ENCODE results near the gene CLSTN2. TPM values are rescaled to one million over a fixed set of nuclear protein-coding genes. Genes with fewer than 3 reads are reported as not detected.

The CLSTN2 gene
- total RNA-seq, 1 experiment from 2014 or later, result 0.68 TPM

DNA sequence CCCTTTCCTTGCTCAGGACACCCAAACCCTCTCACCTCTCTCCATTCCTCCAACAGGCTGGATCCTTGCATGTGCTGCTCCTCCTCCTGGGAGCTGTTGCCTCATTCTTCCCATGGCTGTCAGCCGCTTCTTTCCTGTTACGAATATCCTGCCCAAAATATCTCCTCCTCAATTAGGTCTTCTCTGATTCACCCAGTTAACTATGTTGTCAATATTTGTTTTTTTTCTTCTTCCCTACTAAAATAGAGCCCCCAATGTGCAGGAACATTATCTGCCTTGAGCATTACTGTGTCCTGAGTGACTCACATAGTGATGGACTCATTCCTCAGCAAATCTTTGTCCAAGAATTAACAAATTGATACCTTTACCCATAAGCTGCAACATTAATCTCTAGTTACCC is 357.2 kb downstream of the CLSTN2 start:
- H3K9me3 Mint-ChIP-seq, result peaks cover 5 to 9% of the 10 kb centered on the region in 2 experiments; a peak in 3 of 5 replicates
- no CpG with 5 or more reads among the region's 2 CpGs for whole genome bisulfite sequencing (ENCODE audit: extremely low coverage, insufficient read length, low lambda C conversion rate)
- no peak overlapping the region for H3K23ac ChIP-seq (ENCODE audit: insufficient read length, low read depth, low read length)
- H2AFZ ChIP-seq (ENCODE audit: low read length), result no peak overlapping the region
- H3K27ac Mint-ChIP-seq, result no peak overlapping the region
- H3K56ac ChIP-seq (ENCODE audit: insufficient read length, low read depth, low read length), result no peak overlapping the region
- no peaks in the 10 kb centered on the region for H3K79me2 ChIP-seq (ENCODE audit: insufficient read depth, low read length)
- peaks cover 2% of the 10 kb centered on the region; the same call in 1 of the 2 replicates for H3K4me1 ChIP-seq (ENCODE audit: insufficient read depth, low read length)
- TF ChIP-seq, protein P1, sequence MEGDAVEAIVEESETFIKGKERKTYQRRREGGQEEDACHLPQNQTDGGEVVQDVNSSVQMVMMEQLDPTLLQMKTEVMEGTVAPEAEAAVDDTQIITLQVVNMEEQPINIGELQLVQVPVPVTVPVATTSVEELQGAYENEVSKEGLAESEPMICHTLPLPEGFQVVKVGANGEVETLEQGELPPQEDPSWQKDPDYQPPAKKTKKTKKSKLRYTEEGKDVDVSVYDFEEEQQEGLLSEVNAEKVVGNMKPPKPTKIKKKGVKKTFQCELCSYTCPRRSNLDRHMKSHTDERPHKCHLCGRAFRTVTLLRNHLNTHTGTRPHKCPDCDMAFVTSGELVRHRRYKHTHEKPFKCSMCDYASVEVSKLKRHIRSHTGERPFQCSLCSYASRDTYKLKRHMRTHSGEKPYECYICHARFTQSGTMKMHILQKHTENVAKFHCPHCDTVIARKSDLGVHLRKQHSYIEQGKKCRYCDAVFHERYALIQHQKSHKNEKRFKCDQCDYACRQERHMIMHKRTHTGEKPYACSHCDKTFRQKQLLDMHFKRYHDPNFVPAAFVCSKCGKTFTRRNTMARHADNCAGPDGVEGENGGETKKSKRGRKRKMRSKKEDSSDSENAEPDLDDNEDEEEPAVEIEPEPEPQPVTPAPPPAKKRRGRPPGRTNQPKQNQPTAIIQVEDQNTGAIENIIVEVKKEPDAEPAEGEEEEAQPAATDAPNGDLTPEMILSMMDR (conservative IDR thresholded peaks at IDR 0.05), result no peak
- H4K8ac ChIP-seq (replicated peaks; ENCODE audit: insufficient read length, low read depth, low read length), result no peak overlapping the region
- no peak overlapping the region for H3T11ph ChIP-seq (ENCODE audit: low read length)
- peaks cover 7 to 17% (median 9%) of the 10 kb centered on the region in 3 experiments; a peak in 5 of 7 replicates for H3K36me3 Mint-ChIP-seq (ENCODE audit: insufficient read depth in 1 of 3, low read depth in 3 of 3)
- no peak overlapping the region for H3K18ac ChIP-seq (ENCODE audit: insufficient read length, low read depth, low read length)
- no peak overlapping the region for H2BK12ac ChIP-seq (ENCODE audit: insufficient read length, low read depth, low read length)
- H3K27ac ChIP-seq (ENCODE audit: insufficient read length, low read depth, low read length), result no peak overlapping the region
- H4K5ac ChIP-seq (ENCODE audit: insufficient read length, low read depth, low read length), result no peak overlapping the region
- no peak overlapping the region for H4K91ac ChIP-seq (ENCODE audit: insufficient read length, low read depth, low read length)
- H3K9me3 ChIP-seq (ENCODE audit: control insufficient read depth, low read depth, low read length), result no peaks in the 10 kb centered on the region
- H3K14ac ChIP-seq (ENCODE audit: insufficient read depth, low read length), result no peak overlapping the region
- H3K4ac ChIP-seq (ENCODE audit: low read depth, low read length), result no peak overlapping the region
- H2AK5ac ChIP-seq (ENCODE audit: insufficient read length, low read length), result no peak overlapping the region
- no peak overlapping the region for H2BK120ac ChIP-seq (ENCODE audit: low read depth, low read length, poor library complexity, severe bottlenecking)
- H2BK5ac ChIP-seq (ENCODE audit: insufficient read length, low read length), result no peak overlapping the region
- H3K4me1 Mint-ChIP-seq, result peaks cover 33 to 43% of the 10 kb centered on the region in 2 experiments
- no peaks in the 10 kb centered on the region for H3K27me3 ChIP-seq (ENCODE audit: insufficient read depth, low read length)
- no peaks in the 10 kb centered on the region for H3K23me2 ChIP-seq (ENCODE audit: insufficient read length, low read depth, low read length, poor library complexity, severe bottlenecking)
- no peak overlapping the region for H3K4me3 Mint-ChIP-seq
- no peak overlapping the region for H3K9ac ChIP-seq (ENCODE audit: extremely low read depth, insufficient read length, low read length)
- H3K4me2 ChIP-seq (ENCODE audit: insufficient read depth, insufficient read length, low read length), result no peak overlapping the region
- no peak overlapping the region for H2BK20ac ChIP-seq (ENCODE audit: low read depth, low read length, poor library complexity, severe bottlenecking)
- no peak overlapping the region for H2BK15ac ChIP-seq (ENCODE audit: low read depth, low read length)
- H3K27me3 Mint-ChIP-seq (ENCODE audit: low read depth), result peaks cover 7% of the 10 kb centered on the region
- H3K79me1 ChIP-seq (ENCODE audit: insufficient read depth, low read depth, low read length, poor library complexity, severe bottlenecking), result no peaks in the 10 kb centered on the region
- H4K20me1 ChIP-seq (ENCODE audit: control insufficient read depth, insufficient read depth, insufficient read length), result no peaks in the 10 kb centered on the region
- no peak for DNase-seq

Measured in H9 (cell line).